GM21381 (cell line): ENCODE measurements around the gene ASB3.
"Not testable (repeated sequence)": the region's sequence is repeated elsewhere in the genome, so short reads cannot be mapped to it uniquely, and the experiment has no call there.

Source experiments
- ATAC-seq: cut with Tn5 transposase; IDR thresholded peaks from one replicate; pipeline ENCODE4 v1.9.1; 2021; ENCODE audit warnings: mild to moderate bottlenecking, moderate library complexity; ENCODE audit not compliant: unreplicated experiment

Gene ASB3

GRCh38 chr2:53667130-53667529 is 119.6 kb downstream of the ASB3 start:
- ATAC-seq: not testable (repeated sequence)

GRCh38 chr2:53660886-53661285 is 125.9 kb downstream of the ASB3 start:
- ATAC-seq: no peak

GRCh38 chr2:53658474-53658873 is 128.3 kb downstream of the ASB3 start:
- ATAC-seq: not testable (repeated sequence)

- ATAC-seq: no peak
These were observed 131.5 kb downstream of the ASB3 start for GRCh38 chr2:53655256-53655655.

- ATAC-seq: no peak
These were observed 132.4 kb downstream of the ASB3 start for GRCh38 chr2:53654396-53654795.

GRCh38 chr2:53652131-53652530 is 134.6 kb downstream of the ASB3 start:
- ATAC-seq: no peak

- no peak for ATAC-seq
These were observed 140.0 kb downstream of the ASB3 start for GRCh38 chr2:53646788-53647187.

DNA sequence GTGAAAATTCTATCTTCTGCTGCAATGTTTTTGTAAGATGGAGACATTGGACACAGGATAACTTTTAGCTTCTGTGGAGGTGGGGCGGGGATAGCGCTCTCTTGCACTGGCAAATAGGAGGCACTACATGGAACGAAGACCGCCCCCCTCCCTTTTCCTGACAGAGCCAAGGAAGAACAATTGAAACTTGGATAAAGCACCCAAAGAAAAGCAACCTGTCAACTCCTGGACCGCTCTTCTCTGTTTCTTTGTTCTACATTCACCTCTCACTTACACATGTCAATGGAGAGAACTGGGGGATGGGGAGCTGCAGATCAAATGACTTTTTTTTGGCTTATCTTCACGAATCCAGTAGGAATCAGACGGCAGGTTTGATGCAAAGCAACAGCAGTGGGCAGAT is 145.5 kb downstream of the ASB3 start:
- no peak for ATAC-seq

DNA sequence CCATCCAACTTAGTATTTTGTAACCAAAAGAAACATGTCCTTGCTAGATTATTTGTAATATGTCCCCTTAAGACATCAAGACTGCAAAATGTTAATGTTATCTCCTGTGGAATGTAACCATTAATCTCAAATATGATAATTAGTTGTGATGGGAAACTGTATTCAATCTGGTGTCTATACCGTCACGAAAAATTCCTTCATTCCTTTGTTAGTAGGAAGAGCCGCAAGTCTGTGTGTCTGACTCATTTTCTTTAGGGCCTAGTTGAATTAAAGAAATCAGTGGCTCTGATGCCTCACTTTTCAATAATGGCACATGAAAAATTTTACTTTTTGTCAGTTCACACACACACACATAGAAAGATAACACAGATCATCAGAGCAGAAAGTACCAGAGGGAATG is 146.3 kb downstream of the ASB3 start:
- ATAC-seq: no peak

DNA sequence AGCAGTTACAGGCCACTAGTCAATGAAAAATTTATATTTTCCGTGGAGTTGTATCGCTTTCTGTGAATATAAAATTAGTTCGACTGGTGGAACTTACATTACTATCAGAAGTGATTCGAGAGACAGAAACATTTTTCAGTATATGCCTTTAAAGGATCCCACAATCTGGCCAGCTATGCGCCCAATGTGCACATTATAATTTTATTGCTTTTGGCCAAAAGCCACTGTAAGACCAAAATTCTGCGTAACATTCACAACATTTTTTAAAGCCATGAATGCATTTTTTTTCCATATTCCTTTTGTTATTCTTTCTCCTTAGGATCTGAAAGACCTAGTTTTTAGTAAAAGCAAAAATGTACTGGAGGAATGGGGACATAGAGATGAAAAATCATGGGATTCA is 150.2 kb downstream of the ASB3 start:
- no peak for ATAC-seq

DNA sequence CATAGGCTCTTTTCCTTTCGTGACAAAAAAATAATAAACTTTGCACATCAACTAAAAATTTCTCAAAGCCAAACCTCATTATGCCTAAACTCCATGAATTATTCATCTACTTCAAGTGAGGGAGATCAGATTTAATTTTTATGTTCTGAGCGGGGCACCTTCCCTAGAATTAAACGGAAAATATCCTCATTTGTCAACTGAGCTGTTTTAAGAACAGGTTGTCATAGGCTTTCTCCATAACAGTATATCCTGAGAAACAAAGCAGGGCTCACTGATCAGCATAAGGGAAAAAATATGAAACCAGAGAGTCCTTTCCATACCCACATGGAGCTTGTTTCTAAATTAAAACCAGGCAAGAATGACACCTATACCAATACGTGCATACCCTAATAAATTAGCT is 150.6 kb downstream of the ASB3 start:
- no peak for ATAC-seq

DNA sequence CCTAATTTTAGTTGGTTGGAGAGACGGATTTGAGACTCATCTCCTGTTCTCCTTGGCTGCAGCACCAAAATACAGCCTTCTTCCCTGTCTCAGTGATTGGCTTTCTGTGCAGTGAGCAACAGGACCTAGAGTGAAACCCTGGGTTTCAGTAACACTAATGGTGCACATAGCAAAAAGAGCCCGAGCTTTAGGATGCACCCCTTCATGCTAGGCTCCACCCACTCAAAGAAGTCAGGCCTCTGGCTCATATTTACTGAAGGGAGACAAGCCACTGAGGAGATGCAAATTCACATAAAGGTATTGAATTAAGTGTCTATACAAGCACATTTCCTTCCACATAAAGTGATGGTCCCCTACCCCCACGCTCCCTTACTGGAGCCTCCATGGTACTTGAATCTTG is 151.1 kb downstream of the ASB3 start:
- no peak for ATAC-seq

DNA sequence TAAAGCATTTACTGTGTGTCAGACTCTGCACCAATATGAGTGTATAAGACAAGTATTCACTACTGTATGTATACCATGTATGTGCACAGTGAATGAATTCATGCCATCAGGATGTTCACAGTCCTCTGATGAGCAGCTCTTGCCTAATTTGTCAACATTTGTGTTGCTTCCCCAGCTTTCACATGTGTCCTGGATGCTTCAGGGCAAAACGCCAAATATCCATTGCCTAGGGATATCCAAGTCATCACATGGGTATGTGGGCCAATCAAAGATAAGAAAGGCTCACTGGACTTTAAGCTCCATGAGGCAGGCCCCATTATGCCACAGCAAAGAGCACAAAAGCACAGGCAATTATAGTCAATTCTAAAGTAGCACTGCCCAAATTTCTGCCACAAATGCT is 153.3 kb downstream of the ASB3 start:
- no peak for ATAC-seq

DNA sequence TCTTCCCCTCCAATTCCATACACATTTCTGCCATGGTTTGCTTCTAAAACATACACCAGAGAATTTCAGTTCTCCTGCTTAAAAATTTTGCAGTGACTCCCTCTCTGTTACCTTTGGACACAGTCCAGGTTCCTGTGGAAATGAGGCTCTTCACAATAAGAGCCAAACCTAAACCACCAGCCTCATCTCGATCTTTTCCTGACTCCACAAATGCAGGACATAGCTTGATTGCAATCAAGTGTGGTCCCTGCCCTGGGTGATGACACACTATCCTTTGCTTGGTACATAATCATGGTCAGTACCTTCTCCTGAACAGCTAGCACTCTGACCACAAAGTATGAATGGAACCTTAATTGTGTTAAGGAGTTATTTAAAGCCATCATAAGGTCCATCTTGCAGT is 154.0 kb downstream of the ASB3 start:
- no peak for ATAC-seq

- ATAC-seq: no peak
These were observed 154.7 kb downstream of the ASB3 start for GRCh38 chr2:53632126-53632460.

- no peak for ATAC-seq
These were observed 155.2 kb downstream of the ASB3 start for GRCh38 chr2:53631313-53632125.

- ATAC-seq: no peak
These were observed 156.6 kb downstream of the ASB3 start for GRCh38 chr2:53630026-53630606.

- no peak for ATAC-seq
These were observed 157.3 kb downstream of the ASB3 start for GRCh38 chr2:53629501-53629900.

DNA sequence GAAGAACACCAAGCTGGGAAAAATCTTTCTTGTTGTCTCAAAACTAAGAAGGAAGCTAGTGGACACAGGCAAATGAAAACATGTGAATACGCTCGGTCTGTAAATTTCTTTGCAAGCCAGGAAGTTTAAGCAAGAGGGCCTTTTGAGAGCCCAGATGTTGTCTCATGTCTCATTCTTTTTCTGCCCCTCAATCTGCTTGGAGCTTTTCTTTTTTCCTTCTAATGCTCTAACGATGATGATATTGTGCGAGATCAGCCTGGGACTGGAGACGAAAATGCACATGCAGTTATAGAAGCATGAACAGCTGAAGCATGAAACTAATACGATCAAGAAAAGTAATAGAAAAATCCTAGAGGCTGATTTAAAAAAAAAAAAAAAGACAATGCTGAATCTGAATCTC is 157.8 kb downstream of the ASB3 start:
- no peak for ATAC-seq

DNA sequence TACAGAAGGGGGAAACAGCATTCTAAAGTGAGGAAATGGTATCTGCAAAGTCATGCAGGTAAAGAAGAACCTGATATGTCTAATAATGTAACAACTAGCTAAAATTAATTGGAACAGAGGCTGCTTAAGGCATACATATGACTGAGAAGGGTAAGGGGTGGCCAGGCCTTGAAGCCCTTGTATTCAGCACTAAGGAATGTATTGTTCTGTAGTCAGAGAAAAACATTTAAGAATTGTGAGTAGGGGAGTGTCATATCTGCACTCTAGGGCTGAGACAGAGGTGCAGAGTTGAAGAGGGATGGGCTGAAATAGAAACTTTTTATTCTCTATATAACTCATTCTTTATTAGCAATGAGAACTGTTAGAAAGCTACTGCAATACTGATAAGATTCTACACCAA is 164.6 kb downstream of the ASB3 start:
- ATAC-seq: no peak

GRCh38 chr2:53620981-53621380 is 165.8 kb downstream of the ASB3 start:
- no peak for ATAC-seq
